Subcutaneous preadipocyte (primary cell): Measurements from ENCODE around the gene CORO1C. TPM values are rescaled to one million over a fixed set of nuclear protein-coding genes. Genes with fewer than 3 reads are reported as not detected.

Source experiments
- small RNA-seq: library from RNA; depleted of rRNA; stranded (forward); fragments of <200 nt; gene quantifications from one replicate; pipeline ENCODE3, GENCODE V24; 2012
- total RNA-seq: library from RNA; depleted of rRNA; stranded (reverse); fragments of >200 nt; gene quantifications from 2 replicates; pipeline ENCODE4 v1.2.3, GENCODE V29; 2012

CORO1C gene
- total RNA-seq: 227 and 293 TPM in 2 replicates

DNA sequence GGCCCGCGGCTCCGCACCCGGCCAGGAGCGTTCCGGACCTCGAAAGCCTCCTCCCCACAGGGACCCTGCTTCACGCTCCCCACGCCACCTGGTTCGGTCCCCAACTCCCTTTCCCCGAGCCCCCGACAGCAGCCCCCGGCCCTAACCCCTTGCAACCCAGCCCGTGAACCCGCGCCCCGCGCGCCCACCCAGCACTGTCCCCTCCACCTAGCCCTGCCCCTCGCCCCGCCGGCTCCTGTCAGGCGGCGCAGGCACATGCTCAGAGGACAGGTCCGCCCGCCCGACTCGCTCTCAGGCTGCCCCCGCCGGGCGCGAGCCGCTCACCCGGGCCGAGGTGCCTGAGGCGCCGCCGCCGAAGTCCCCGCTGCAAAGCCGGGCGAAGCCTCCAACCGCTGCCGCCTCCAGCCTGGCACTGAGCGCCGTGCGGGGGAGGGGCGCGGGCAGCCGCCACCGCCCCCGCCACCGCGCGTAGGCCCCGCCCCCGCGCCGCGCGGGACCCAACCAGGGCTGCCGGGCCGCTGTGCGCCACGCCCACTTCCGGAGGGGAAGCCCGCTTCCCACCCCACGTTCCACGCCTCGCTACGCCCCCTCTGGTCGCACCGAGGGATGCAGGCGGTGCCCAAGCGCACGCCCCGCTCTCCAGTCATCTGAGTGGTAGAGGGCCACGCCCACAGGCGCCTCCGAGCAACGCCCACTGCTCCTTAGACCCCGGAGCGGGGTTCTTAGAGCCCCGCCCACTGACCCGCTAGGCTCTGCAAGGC lies at the start of gene CORO1C:
TSS of gene CORO1C (minus strand) at position 414 of the 761 bp plus-strand sequence. CDS start 30,200 bp downstream, outside the sequence.

DNA sequence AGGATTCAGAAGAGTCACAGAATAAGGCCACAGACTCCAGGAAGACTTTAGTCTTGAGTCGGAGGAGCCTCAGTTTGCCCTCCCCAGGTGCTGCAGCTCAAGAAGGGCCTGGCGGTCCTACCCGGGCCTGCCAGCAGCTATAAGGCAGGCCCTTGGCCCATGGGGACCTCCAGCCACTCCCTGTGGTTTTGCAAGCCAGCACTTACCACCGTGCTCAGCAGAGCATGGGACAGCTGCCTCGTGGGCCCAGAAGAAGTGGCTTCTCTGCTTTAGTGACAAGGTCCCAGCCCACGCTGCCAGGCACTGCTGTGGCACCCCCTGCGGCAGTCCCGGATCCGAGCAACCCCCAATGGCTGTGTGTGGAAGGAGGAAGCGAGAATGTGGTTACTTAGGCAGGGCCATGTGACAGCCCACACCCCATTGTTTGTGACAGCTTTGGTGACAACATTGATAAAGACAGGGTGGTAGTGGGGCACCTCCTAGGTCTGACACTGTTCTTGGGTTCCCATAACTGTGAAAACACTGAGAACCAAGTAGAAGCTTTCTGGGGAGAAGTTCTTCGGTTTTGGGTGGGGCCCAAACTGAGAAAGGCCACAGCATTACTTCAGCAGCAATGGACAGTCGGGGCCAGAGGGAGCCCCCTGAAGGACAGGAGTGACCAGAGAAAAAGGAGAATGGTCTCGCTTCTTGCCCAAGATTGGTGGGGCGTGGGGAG lies 97.6 kb downstream of the CORO1C start, which contains the start of gene SELPLG:
TSS of gene SELPLG (minus strand) at position 361 of the 715 bp plus-strand sequence. CDS start 9,587 bp downstream, outside the sequence.

DNA sequence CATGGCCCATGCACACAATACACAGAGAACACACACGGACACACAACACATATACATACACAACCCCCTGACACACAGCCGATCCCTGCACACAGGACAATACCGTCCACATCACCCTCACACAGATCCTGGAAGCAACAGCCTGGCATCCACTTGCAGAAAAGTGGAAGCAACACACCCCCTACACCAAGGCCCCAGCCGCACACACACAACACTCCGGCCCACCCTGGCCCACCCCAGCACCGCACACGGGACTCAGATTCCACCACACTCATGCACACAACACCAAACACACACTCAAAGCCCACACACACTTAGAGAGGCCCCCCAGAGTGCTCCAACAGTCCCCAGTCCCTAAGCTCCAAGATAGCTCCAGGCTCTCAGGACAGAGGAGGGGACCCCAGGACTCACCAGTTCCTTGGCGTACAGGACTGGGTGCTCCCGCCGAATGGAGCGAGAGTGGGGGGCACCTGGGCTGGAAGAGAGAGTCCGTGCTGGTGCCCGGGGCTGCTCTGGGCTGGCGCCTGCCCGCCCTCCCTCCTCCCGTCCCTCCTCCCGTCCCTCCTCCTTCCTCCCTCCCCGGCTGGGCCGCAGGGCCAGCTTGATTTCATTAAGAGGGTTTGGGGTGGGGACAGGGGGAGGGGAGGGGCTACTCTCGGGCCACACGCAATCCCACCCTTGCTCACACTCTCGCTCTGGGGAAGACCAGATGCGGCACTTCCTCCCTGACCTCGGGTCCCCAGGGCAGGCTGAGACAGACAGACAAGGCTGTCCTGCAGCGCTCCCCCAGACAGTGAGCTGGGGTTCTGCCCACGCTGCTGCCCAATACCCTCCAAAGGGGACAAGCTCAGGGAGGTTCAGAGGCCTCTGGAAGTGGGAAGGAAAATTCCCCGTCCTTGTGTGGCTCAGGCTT lies 133.5 kb downstream of the CORO1C start, which contains the start of gene TMEM119:
TSS of gene TMEM119 (minus strand) at position 526 of the 913 bp plus-strand sequence. CDS start 5,701 bp downstream, outside the sequence.

Small RNAs within 50 kb of the gene (small RNA-seq; reads per million reads assigned to genes)
- not detected for gene AC087893.2
- gene RF00019: not detected
- gene RF00561: not detected
- not detected for gene RNU7-169P

Other genes with a start within 250 kb of the CORO1C start
- gene FICD, start 216.2 kb downstream of the CORO1C start, total RNA-seq: 2.9 and 5.3 TPM in 2 replicates
- 39.7 and 55.3 TPM in 2 replicates for gene SART3, start 170.3 kb downstream of the CORO1C start, total RNA-seq
- gene ISCU, start 168.9 kb downstream of the CORO1C start, total RNA-seq: 76.2 and 82.3 TPM in 2 replicates
- 143 and 173 TPM in 2 replicates for gene TMEM119, start 133.4 kb downstream of the CORO1C start, total RNA-seq
- 0.73 and 0.98 TPM in 2 replicates for gene SELPLG, start 97.6 kb downstream of the CORO1C start, total RNA-seq
- gene SSH1, start 126.1 kb upstream of the CORO1C start, total RNA-seq: 14.3 and 19.0 TPM in 2 replicates
- not detected in 2 replicates for gene DAO, start 148.6 kb upstream of the CORO1C start, total RNA-seq